Calu3 (cell line): Measurements from ENCODE around the gene ROBO4. TPM values are rescaled to one million over a fixed set of nuclear protein-coding genes. Genes with fewer than 3 reads are reported as not detected.

Experiments
- BruUV-seq: library from RNA; stranded (reverse); fragments of 400-500 nt; replicated peaks from 2 replicates; lab custom pipeline; 2021; lab: Mats Ljungman, UMichigan
- CTCF ChIA-PET: fragments of 300-600 bp; sonication (Branson Sonifier 250); formaldehyde crosslinking; loops from one replicate; lab custom pipeline; 2022; ENCODE audit warnings: antibody characterized with exemption; lab: Charles Lee
- DNase-seq: peaks from one replicate; pipeline ENCODE4 v3.0.0; 2022
- H3K27ac Mint-ChIP-seq: one replicate; pipeline ENCODE4 v1.8.0; 2022; ENCODE audit warnings: mixed read lengths; ENCODE audit not compliant: unreplicated experiment
- H3K27me3 Mint-ChIP-seq: one replicate; pipeline ENCODE4 v1.8.0; 2022; ENCODE audit warnings: mixed read lengths; ENCODE audit not compliant: unreplicated experiment
- H3K36me3 Mint-ChIP-seq: one replicate; pipeline ENCODE4 v1.8.0; 2022; ENCODE audit warnings: mild to moderate bottlenecking, moderate library complexity, mixed read lengths; ENCODE audit not compliant: insufficient read depth, unreplicated experiment
- H3K4me1 Mint-ChIP-seq: one replicate; pipeline ENCODE4 v1.8.0; 2022; ENCODE audit warnings: mild to moderate bottlenecking, low read depth, mixed read lengths; ENCODE audit not compliant: unreplicated experiment
- H3K4me3 Mint-ChIP-seq: one replicate; pipeline ENCODE4 v1.8.0; 2022; ENCODE audit warnings: mild to moderate bottlenecking, low read depth, moderate library complexity, mixed read lengths; ENCODE audit not compliant: unreplicated experiment
- H3K9me3 Mint-ChIP-seq: one replicate; pipeline ENCODE4 v1.8.0; 2022; ENCODE audit warnings: low read depth, mixed read lengths; ENCODE audit not compliant: unreplicated experiment
- intact Hi-C: fragments of 100-400 bp; cut with micrococcal nuclease; formaldehyde crosslinking; loops from one replicate; pipeline ENCODE4 v1.10.0; 2022; ENCODE audit not compliant: unreplicated experiment
- total RNA-seq: library from RNA; stranded (reverse); gene quantifications from 2 replicates; pipeline ENCODE4 v1.2.3, GENCODE V29; 2022
- TF ChIP-seq, protein P1 (sequence below): fragments of 200-600 bp; IDR thresholded peaks from one replicate; pipeline ENCODE4 v1.8.0; 2022; ENCODE audit warnings: antibody characterized with exemption; ENCODE audit not compliant: unreplicated experiment

The ROBO4 gene
- total RNA-seq, 1 experiment from 2014 or later: not detected

DNA sequence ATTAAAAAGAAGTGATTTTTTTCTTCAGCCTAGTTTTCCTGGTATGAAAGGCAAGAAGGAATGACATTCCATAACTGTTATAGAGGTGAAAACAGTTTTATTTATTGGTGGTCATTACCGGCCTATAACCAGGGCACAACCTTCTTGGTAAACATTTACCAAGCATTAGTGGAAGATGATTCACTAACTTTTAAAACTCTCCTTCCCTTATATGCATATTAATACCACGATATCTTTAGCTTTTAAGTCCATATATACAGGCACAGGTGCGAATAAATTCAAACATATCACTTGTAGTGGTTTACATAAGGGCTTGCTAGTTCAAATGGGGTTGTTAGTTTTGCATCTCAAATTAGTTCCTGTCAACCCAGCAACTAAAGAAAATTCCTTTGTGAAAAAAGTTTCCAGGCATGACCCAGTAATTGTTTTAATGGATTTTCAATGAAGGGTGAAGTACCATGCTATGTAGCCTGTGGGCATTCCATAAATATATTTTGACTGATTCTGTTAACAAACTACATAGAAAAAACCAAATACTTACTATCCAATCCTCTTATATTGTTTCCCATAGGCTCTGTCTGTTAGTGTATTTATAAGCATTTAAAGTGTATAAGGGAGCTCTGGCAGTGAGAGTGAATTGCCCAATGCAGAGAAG is 63.0 kb downstream of the ROBO4 start:
- Mint-ChIP-seq H3K27me3 (peaks cover 29% of the 10 kb centered on the region), H3K4me3 (no peak overlapping the region), H3K4me1 (no peaks in the 10 kb centered on the region), H3K9me3 (no peaks in the 10 kb centered on the region), H3K27ac (no peak overlapping the region), H3K36me3 (no peaks in the 10 kb centered on the region)
- TF ChIP-seq, protein P1, sequence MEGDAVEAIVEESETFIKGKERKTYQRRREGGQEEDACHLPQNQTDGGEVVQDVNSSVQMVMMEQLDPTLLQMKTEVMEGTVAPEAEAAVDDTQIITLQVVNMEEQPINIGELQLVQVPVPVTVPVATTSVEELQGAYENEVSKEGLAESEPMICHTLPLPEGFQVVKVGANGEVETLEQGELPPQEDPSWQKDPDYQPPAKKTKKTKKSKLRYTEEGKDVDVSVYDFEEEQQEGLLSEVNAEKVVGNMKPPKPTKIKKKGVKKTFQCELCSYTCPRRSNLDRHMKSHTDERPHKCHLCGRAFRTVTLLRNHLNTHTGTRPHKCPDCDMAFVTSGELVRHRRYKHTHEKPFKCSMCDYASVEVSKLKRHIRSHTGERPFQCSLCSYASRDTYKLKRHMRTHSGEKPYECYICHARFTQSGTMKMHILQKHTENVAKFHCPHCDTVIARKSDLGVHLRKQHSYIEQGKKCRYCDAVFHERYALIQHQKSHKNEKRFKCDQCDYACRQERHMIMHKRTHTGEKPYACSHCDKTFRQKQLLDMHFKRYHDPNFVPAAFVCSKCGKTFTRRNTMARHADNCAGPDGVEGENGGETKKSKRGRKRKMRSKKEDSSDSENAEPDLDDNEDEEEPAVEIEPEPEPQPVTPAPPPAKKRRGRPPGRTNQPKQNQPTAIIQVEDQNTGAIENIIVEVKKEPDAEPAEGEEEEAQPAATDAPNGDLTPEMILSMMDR: no peak
- CTCF ChIA-PET: interaction anchor here (0.5 to 2.4 kb wide), 2 partner anchors 93 to 165 kb away, joined by 4 to 7 read pairs; no protein-coding TSS in a partner anchor
- intact Hi-C loops: no loop called here
- DNase-seq: no peak
- BruUV-seq: no TSS peak

Other genes with a start within 250 kb of the ROBO4 start
- gene SIAE, start 224.1 kb downstream of the ROBO4 start, total RNA-seq: 8.4 and 10.0 TPM in 2 replicates
- 5.4 and 5.6 TPM in 2 replicates for gene SPA17, start 224.0 kb downstream of the ROBO4 start, total RNA-seq
- 5.8 and 6.0 TPM in 2 replicates for gene NRGN, start 157.9 kb downstream of the ROBO4 start, total RNA-seq
- gene VSIG2, start 145.6 kb downstream of the ROBO4 start, total RNA-seq: not detected in 2 replicates
- gene ESAM, start 135.6 kb downstream of the ROBO4 start, total RNA-seq: 1.0 and 1.1 TPM in 2 replicates
- 12.6 and 13.0 TPM in 2 replicates for gene MSANTD2, start 97.5 kb downstream of the ROBO4 start, total RNA-seq
- 0.69 and 0.99 TPM in 2 replicates for gene ROBO3, start 32.4 kb downstream of the ROBO4 start, total RNA-seq
- gene HEPN1, start 21.4 kb upstream of the ROBO4 start, total RNA-seq: not detected in 2 replicates
- not detected in 2 replicates for gene HEPACAM, start 38.2 kb upstream of the ROBO4 start, total RNA-seq
- 2.3 TPM in 2 replicates for gene CCDC15, start 56.3 kb upstream of the ROBO4 start, total RNA-seq
- gene SLC37A2, start 165.4 kb upstream of the ROBO4 start, total RNA-seq: 2.5 and 4.3 TPM in 2 replicates
- 10.0 and 14.5 TPM in 2 replicates for gene TMEM218, start 213.8 kb upstream of the ROBO4 start, total RNA-seq